ENCODE results near the gene ZNF658. TPM values are rescaled to one million over a fixed set of nuclear protein-coding genes. Genes with fewer than 3 reads are reported as not detected.
"Not testable (repeated sequence)": the region's sequence is repeated elsewhere in the genome, so short reads cannot be mapped to it uniquely, and the experiment has no call there.

ZNF658 gene
- total RNA-seq, 2 donors from 2014 or later, result 2.3 to 2.5 TPM

DNA sequence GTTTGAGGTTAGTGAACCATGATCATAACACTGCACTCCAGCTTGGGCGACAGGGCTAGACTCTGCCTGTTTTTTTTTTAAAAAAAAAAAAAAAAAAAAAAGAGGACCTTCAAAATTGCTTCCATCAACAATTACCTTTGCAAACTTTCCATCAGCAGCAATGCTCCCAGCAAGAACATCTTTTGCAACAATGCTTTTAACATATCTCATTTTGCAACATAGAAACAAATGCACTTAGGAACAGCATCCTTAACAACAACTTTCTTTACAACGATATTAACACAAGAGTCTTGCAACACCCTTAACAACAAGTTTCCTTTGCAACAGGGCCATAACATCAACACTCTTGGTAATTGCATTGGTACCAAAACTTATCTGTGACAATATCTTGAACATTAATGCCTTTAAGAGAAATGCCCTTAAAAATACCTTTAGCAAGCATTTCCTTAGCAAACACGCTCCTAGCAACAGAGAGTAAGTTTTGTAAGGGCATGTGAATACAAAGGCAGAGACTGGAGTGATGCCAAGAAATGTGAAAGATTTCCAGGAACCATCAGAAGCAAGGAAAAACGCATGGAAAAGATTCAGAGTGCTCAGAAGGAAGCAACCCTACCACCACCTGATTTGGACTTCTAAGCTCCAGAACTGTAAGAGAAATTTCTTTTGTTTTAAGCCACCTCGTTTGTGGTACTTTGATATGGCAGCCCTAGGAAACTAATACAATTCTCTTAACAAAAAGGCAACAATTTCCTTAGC, 42.1 kb downstream of the ZNF658 start:
- not testable (repeated sequence) for H3K27ac Mint-ChIP-seq, DNase-seq

DNA sequence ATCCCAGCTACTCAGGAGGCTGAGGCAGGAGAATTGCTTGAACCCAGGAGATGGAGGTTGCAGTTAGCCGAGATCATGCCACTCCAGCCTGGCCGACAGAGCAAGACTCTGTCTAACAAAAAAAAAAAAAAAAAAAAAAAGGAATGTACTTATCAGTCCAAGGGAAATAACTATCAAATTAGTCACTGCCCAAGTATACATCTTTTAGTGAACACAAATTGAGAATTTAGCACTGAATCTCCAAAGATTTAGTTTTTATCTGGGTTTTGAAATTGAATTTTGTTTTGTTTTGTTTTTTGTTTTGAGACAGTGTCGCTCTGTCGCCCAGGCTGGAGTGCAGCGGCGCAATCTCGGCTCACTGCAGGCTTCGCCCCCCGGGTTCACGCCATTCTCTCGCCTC, 52.1 kb downstream of the ZNF658 start:
- not testable (repeated sequence) for H3K27me3 Mint-ChIP-seq (ENCODE audit: low read depth); DNase-seq; H3K36me3 Mint-ChIP-seq (ENCODE audit: insufficient read depth in 2 of 2); ATAC-seq (replicated peaks in 1 of 2); H3K4me3 Mint-ChIP-seq; H3K4me1 Mint-ChIP-seq (ENCODE audit: low read depth); H3K27ac Mint-ChIP-seq; H3K9me3 Mint-ChIP-seq

More for the DNA sequence above, 42.1 kb downstream of the ZNF658 start:
- not testable (repeated sequence) for H3K27me3 Mint-ChIP-seq (ENCODE audit: low read depth); H3K4me1 Mint-ChIP-seq (ENCODE audit: low read depth); H3K4me3 Mint-ChIP-seq; ATAC-seq (replicated peaks in 1 of 2); H3K9me3 Mint-ChIP-seq; H3K36me3 Mint-ChIP-seq (ENCODE audit: insufficient read depth in 2 of 2)

Other genes starting within 250 kb of the ZNF658 start
- not detected for gene SPATA31A3, start 91.8 kb downstream of the ZNF658 start, total RNA-seq

Data from activated T-cell treated with anti-CD3 and anti-CD28 coated beads, Interleukin-2, amount 50 U/mL, for 72 hours (primary cell).